ENCODE results near the gene PPP1R14C. TPM values are rescaled to one million over a fixed set of nuclear protein-coding genes. Genes with fewer than 3 reads are reported as not detected.

PPP1R14C gene
- total and polyA plus RNA-seq, 2 donors (not counting 1 experiment from before 2014, with no cell fraction given), result 0.17 TPM; not detected in 1

DNA sequence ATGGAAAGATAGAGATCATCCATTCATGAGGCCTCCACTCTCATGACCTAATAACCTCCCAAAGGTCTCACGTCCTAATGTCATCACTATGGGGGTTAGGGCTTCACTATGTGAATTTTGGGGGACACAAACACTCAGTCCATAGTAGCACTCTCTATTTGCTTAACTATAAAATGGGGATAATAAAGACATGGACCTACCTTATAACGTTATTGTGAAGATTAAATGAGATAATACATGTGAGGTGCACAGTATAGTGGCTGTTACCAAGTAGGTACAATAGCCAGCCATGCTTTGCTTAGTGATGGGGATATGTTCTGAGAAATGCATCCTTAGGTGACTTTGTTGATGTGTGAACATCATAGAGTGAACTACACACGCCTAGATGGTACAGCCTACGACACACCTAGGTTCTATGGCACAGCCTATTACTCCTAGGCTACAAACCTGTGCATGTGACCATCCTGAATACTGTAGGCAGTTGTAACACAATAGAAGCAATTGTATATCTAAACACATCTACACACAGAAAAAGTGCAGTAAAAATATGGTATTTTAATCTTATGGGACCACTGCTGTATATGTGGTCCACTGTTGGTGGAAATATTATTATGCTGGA lies 39.7 kb downstream of the PPP1R14C start:
- DNase-seq (ENCODE audit: low read depth in 2 of 2), result no peak
- H4K20me1 ChIP-seq (ENCODE audit: control insufficient read depth, extremely low read depth, insufficient read depth, low read length), result no peaks in the 10 kb centered on the region
- no peak overlapping the region for H3K27ac ChIP-seq (ENCODE audit: insufficient read depth, low read length)
- H2AFZ ChIP-seq (ENCODE audit: low read length), result no peak overlapping the region
- H3K4me3 ChIP-seq (replicated peaks in 1 of 4; ENCODE audit: control extremely low read depth in 1 of 4, insufficient read depth in 1 of 4, low read depth in 3 of 4, low read length in 4 of 4), result no peak overlapping the region
- no peaks in the 10 kb centered on the region for H3K79me2 ChIP-seq (ENCODE audit: control insufficient read depth, insufficient read depth, low read length)
- H3K9ac ChIP-seq (ENCODE audit: insufficient read depth, low read length), result no peak overlapping the region
- H3K27me3 ChIP-seq (ENCODE audit: control insufficient read depth, insufficient read depth, low read length), result no peaks in the 10 kb centered on the region
- no peak overlapping the region for H3K4me2 ChIP-seq (ENCODE audit: extremely low read depth, insufficient read depth, low read length)
- no peaks in the 10 kb centered on the region for H3K9me3 ChIP-seq (ENCODE audit: control insufficient read depth, insufficient read depth, low read depth, low read length)
- TF ChIP-seq EZH2 (IDR thresholded peaks at IDR 0.05; ENCODE audit: low read length, missing control alignments) (no peak), CTCF (conservative IDR thresholded peaks at IDR 0.05 in 1 of 2, IDR thresholded peaks at IDR 0.05 in 1 of 2; ENCODE audit: low read depth in 1 of 2, low read length in 2 of 2) (no peak)
- H3K4me1 ChIP-seq (ENCODE audit: control insufficient read depth, extremely low read depth, insufficient read depth, low read length), result no peaks in the 10 kb centered on the region
- no peaks in the 10 kb centered on the region for H3K36me3 ChIP-seq (ENCODE audit: control insufficient read depth, insufficient read depth, low read length)

GRCh38 chr6:150183105-150183504 lies 40.3 kb downstream of the PPP1R14C start:
- TF ChIP-seq CTCF (conservative IDR thresholded peaks at IDR 0.05 in 1 of 2, IDR thresholded peaks at IDR 0.05 in 1 of 2; ENCODE audit: low read depth in 1 of 2, low read length in 2 of 2) (no peak), EZH2 (IDR thresholded peaks at IDR 0.05; ENCODE audit: low read length, missing control alignments) (no peak)
- H3K79me2 ChIP-seq (ENCODE audit: control insufficient read depth, insufficient read depth, low read length), result no peaks in the 10 kb centered on the region
- H3K4me1 ChIP-seq (ENCODE audit: control insufficient read depth, extremely low read depth, insufficient read depth, low read length), result no peaks in the 10 kb centered on the region
- no peaks in the 10 kb centered on the region for H3K27me3 ChIP-seq (ENCODE audit: control insufficient read depth, insufficient read depth, low read length)
- no peaks in the 10 kb centered on the region for H4K20me1 ChIP-seq (ENCODE audit: control insufficient read depth, extremely low read depth, insufficient read depth, low read length)
- no peak overlapping the region for H2AFZ ChIP-seq (ENCODE audit: low read length)
- no peak overlapping the region for H3K27ac ChIP-seq (ENCODE audit: insufficient read depth, low read length)
- no peaks in the 10 kb centered on the region for H3K9me3 ChIP-seq (ENCODE audit: control insufficient read depth, insufficient read depth, low read depth, low read length)
- no peaks in the 10 kb centered on the region for H3K36me3 ChIP-seq (ENCODE audit: control insufficient read depth, insufficient read depth, low read length)
- H3K4me3 ChIP-seq (replicated peaks in 1 of 4; ENCODE audit: control extremely low read depth in 1 of 4, insufficient read depth in 1 of 4, low read depth in 3 of 4, low read length in 4 of 4), result no peak overlapping the region
- DNase-seq (ENCODE audit: low read depth in 2 of 2), result no peak
- H3K9ac ChIP-seq (ENCODE audit: insufficient read depth, low read length), result no peak overlapping the region
- H3K4me2 ChIP-seq (ENCODE audit: extremely low read depth, insufficient read depth, low read length), result no peak overlapping the region

DNA sequence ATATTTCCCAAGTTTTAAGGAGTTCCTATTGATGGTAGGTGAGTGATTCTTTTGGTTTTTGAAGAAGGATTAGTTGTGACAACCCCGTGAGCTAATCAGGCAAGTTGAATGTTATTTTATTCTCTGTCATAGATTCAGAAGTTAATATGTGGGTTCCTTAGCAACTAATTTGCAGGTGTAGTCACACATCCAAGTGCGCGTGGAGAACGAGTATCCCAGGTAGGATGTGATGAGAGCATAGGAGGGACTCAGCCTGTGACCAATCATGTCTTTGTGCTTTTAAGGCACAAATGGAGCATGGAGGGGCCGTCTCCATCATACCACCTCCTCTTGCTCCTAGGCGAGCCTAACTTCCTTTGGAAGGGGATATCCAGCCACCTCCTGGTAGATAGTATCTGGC lies 41.1 kb downstream of the PPP1R14C start:
- Histone ChIP-seq H3K36me3 (ENCODE audit: control insufficient read depth, insufficient read depth, low read length) (no peaks in the 10 kb centered on the region), H3K9ac (ENCODE audit: insufficient read depth, low read length) (no peak overlapping the region), H3K27me3 (ENCODE audit: control insufficient read depth, insufficient read depth, low read length) (no peaks in the 10 kb centered on the region), H3K79me2 (ENCODE audit: control insufficient read depth, insufficient read depth, low read length) (no peaks in the 10 kb centered on the region), H3K4me2 (ENCODE audit: extremely low read depth, insufficient read depth, low read length) (no peak overlapping the region), H3K4me3 (replicated peaks in 1 of 4; ENCODE audit: control extremely low read depth in 1 of 4, insufficient read depth in 1 of 4, low read depth in 3 of 4, low read length in 4 of 4) (no peak overlapping the region), H3K4me1 (ENCODE audit: control insufficient read depth, extremely low read depth, insufficient read depth, low read length) (no peaks in the 10 kb centered on the region), H4K20me1 (ENCODE audit: control insufficient read depth, extremely low read depth, insufficient read depth, low read length) (no peaks in the 10 kb centered on the region), H2AFZ (ENCODE audit: low read length) (no peak overlapping the region), H3K27ac (ENCODE audit: insufficient read depth, low read length) (no peak overlapping the region), H3K9me3 (ENCODE audit: control insufficient read depth, insufficient read depth, low read depth, low read length) (no peaks in the 10 kb centered on the region)
- no peak for TF ChIP-seq CTCF (conservative IDR thresholded peaks at IDR 0.05 in 1 of 2, IDR thresholded peaks at IDR 0.05 in 1 of 2; ENCODE audit: low read depth in 1 of 2, low read length in 2 of 2)
- no peak for TF ChIP-seq EZH2 (IDR thresholded peaks at IDR 0.05; ENCODE audit: low read length, missing control alignments)
- DNase-seq (ENCODE audit: low read depth in 2 of 2), result no peak

All from fibroblast of lung (primary cell).